Measurements from ENCODE around the gene SREK1.

SREK1 gene

GRCh38 chr5:66168226-66168625 is 24.1 kb downstream of the SREK1 start:
- TF ChIP-seq CTCF (IDR thresholded peaks at IDR 0.05; ENCODE audit: insufficient read depth, low read length, poor library complexity, severe bottlenecking) = no peak
- DNase-seq (ENCODE audit: extremely low read depth, insufficient read length) = no peak
- Histone ChIP-seq H3K36me3 (ENCODE audit: control insufficient read depth, insufficient read depth, low read length) (peaks cover 2% of the 10 kb centered on the region), H3K27me3 (replicated peaks; ENCODE audit: control insufficient read depth, insufficient read depth, low read length) (no peaks in the 10 kb centered on the region), H3K4me3 (replicated peaks; ENCODE audit: low read depth, low read length) (no peak overlapping the region)

- TF ChIP-seq CTCF (IDR thresholded peaks at IDR 0.05; ENCODE audit: insufficient read depth, low read length, poor library complexity, severe bottlenecking) = no peak
- Histone ChIP-seq H3K36me3 (ENCODE audit: control insufficient read depth, insufficient read depth, low read length) (peaks cover 2% of the 10 kb centered on the region), H3K4me3 (replicated peaks; ENCODE audit: low read depth, low read length) (no peak overlapping the region), H3K27me3 (replicated peaks; ENCODE audit: control insufficient read depth, insufficient read depth, low read length) (no peaks in the 10 kb centered on the region)
- peak; percentile 25 for DNase-seq (ENCODE audit: extremely low read depth, insufficient read length)
Measured at GRCh38 chr5:66169534-66169933, 25.4 kb downstream of the SREK1 start.

GRCh38 chr5:66170195-66170919 is 26.3 kb downstream of the SREK1 start:
- Histone ChIP-seq H3K27me3 (replicated peaks; ENCODE audit: control insufficient read depth, insufficient read depth, low read length) (no peaks in the 10 kb centered on the region), H3K36me3 (ENCODE audit: control insufficient read depth, insufficient read depth, low read length) (no peaks in the 10 kb centered on the region; the same call in none of the 2 replicates), H3K4me3 (replicated peaks; ENCODE audit: low read depth, low read length) (no peak overlapping the region)
- no peak for DNase-seq (ENCODE audit: extremely low read depth, insufficient read length)
- TF ChIP-seq CTCF (IDR thresholded peaks at IDR 0.05; ENCODE audit: insufficient read depth, low read length, poor library complexity, severe bottlenecking) = no peak

- H3K36me3 ChIP-seq (ENCODE audit: control insufficient read depth, insufficient read depth, low read length) = no peaks in the 10 kb centered on the region; the same call in none of the 2 replicates
- no peak overlapping the region for H3K4me3 ChIP-seq (replicated peaks; ENCODE audit: low read depth, low read length)
- DNase-seq (ENCODE audit: extremely low read depth, insufficient read length) = peak; percentile 11
- peak; percentile 53 for TF ChIP-seq CTCF (IDR thresholded peaks at IDR 0.05; ENCODE audit: insufficient read depth, low read length, poor library complexity, severe bottlenecking)
- H3K27me3 ChIP-seq (replicated peaks; ENCODE audit: control insufficient read depth, insufficient read depth, low read length) = no peaks in the 10 kb centered on the region
Measured at GRCh38 chr5:66171349-66172344, 27.5 kb downstream of the SREK1 start.

- no peak overlapping the region for H3K4me3 ChIP-seq (replicated peaks; ENCODE audit: low read depth, low read length)
- no peak for DNase-seq (ENCODE audit: extremely low read depth, insufficient read length)
- peaks cover 3% of the 10 kb centered on the region for H3K36me3 ChIP-seq (ENCODE audit: control insufficient read depth, insufficient read depth, low read length)
- no peak for TF ChIP-seq CTCF (IDR thresholded peaks at IDR 0.05; ENCODE audit: insufficient read depth, low read length, poor library complexity, severe bottlenecking)
- no peaks in the 10 kb centered on the region for H3K27me3 ChIP-seq (replicated peaks; ENCODE audit: control insufficient read depth, insufficient read depth, low read length)
Measured at GRCh38 chr5:66174338-66174737, 30.2 kb downstream of the SREK1 start.

Measured in GM06990 (cell line).